ENCODE results near the gene TPPP.

Gene TPPP

GRCh38 chr5:640461-641330 lies 52.5 kb downstream of the TPPP start:
- H3F3A ChIP-seq (ENCODE audit: insufficient read depth, low read length) = peaks cover 19% of the 10 kb centered on the region; the same call in 1 of the 2 replicates
- H3K4me2 ChIP-seq (ENCODE audit: low read depth, low read length) = no peak overlapping the region
- TF ChIP-seq EZH2phosphoT487 (IDR thresholded peaks at IDR 0.05; ENCODE audit: low read length) (no peak), EZH2 (optimal IDR thresholded peaks at IDR 0.05; ENCODE audit: low read depth, low read length) (no peak), CTCF (IDR thresholded peaks at IDR 0.05; ENCODE audit: low read length) (no peak)
- peaks cover 6% of the 10 kb centered on the region; the same call in 1 of the 2 replicates for H3K36me3 ChIP-seq (replicated peaks; ENCODE audit: insufficient read depth, low read length)
- no peak overlapping the region for H3K9ac ChIP-seq (ENCODE audit: low read length)
- H2AFZ ChIP-seq (ENCODE audit: low read length) = no peak overlapping the region
- no peaks in the 10 kb centered on the region for H4K20me1 ChIP-seq (ENCODE audit: insufficient read depth, low read length)
- no peaks in the 10 kb centered on the region for H3K9me2 ChIP-seq (replicated peaks; ENCODE audit: insufficient read depth, low read length)
- no peak overlapping the region for H3K4me3 ChIP-seq (ENCODE audit: low read length)
- H3K9me3 ChIP-seq (replicated peaks; ENCODE audit: insufficient read depth, low read length) = no peaks in the 10 kb centered on the region
- peaks cover 13% of the 10 kb centered on the region for H3K79me2 ChIP-seq (ENCODE audit: low read length)
- peaks cover 18% of the 10 kb centered on the region for H3K4me1 ChIP-seq (ENCODE audit: low read length)
- DNase-seq = no peak
- no peak overlapping the region for H3K27ac ChIP-seq (ENCODE audit: low read length)
- no peaks in the 10 kb centered on the region for H3K27me3 ChIP-seq (replicated peaks; ENCODE audit: insufficient read depth, low read length)

- Histone ChIP-seq H3F3A (ENCODE audit: insufficient read depth, low read length) (peaks cover 15% of the 10 kb centered on the region; the same call in 1 of the 2 replicates), H3K36me3 (replicated peaks; ENCODE audit: insufficient read depth, low read length) (peaks cover 6% of the 10 kb centered on the region; the same call in 1 of the 2 replicates), H3K4me2 (ENCODE audit: low read depth, low read length) (no peak overlapping the region), H2AFZ (ENCODE audit: low read length) (no peak overlapping the region), H3K9ac (ENCODE audit: low read length) (no peak overlapping the region), H3K79me2 (ENCODE audit: low read length) (peaks cover 3% of the 10 kb centered on the region; the same call in 1 of the 2 replicates), H3K4me1 (ENCODE audit: low read length) (peaks cover 14% of the 10 kb centered on the region), H3K9me2 (replicated peaks; ENCODE audit: insufficient read depth, low read length) (no peaks in the 10 kb centered on the region), H4K20me1 (ENCODE audit: insufficient read depth, low read length) (no peaks in the 10 kb centered on the region), H3K27me3 (replicated peaks; ENCODE audit: insufficient read depth, low read length) (no peaks in the 10 kb centered on the region), H3K9me3 (replicated peaks; ENCODE audit: insufficient read depth, low read length) (no peaks in the 10 kb centered on the region), H3K4me3 (ENCODE audit: low read length) (no peak overlapping the region), H3K27ac (ENCODE audit: low read length) (no peak overlapping the region)
- DNase-seq = no peak
- TF ChIP-seq CTCF (IDR thresholded peaks at IDR 0.05; ENCODE audit: low read length) = no peak
- no peak for TF ChIP-seq EZH2phosphoT487 (IDR thresholded peaks at IDR 0.05; ENCODE audit: low read length)
- TF ChIP-seq EZH2 (optimal IDR thresholded peaks at IDR 0.05; ENCODE audit: low read depth, low read length) = no peak
Measured at GRCh38 chr5:639584-640213, 53.5 kb downstream of the TPPP start.

- TF ChIP-seq EZH2phosphoT487 (IDR thresholded peaks at IDR 0.05; ENCODE audit: low read length) (no peak), CTCF (IDR thresholded peaks at IDR 0.05; ENCODE audit: low read length) (no peak), EZH2 (optimal IDR thresholded peaks at IDR 0.05; ENCODE audit: low read depth, low read length) (no peak)
- Histone ChIP-seq H3K4me3 (ENCODE audit: low read length) (no peak overlapping the region), H3K79me2 (ENCODE audit: low read length) (no peaks in the 10 kb centered on the region; the same call in 1 of the 2 replicates), H4K20me1 (ENCODE audit: insufficient read depth, low read length) (no peaks in the 10 kb centered on the region), H3K4me1 (ENCODE audit: low read length) (peaks cover 9% of the 10 kb centered on the region), H3K9ac (ENCODE audit: low read length) (no peak overlapping the region), H3F3A (ENCODE audit: insufficient read depth, low read length) (peaks cover 10% of the 10 kb centered on the region; the same call in 1 of the 2 replicates), H3K9me3 (replicated peaks; ENCODE audit: insufficient read depth, low read length) (no peaks in the 10 kb centered on the region), H3K27me3 (replicated peaks; ENCODE audit: insufficient read depth, low read length) (no peaks in the 10 kb centered on the region), H2AFZ (ENCODE audit: low read length) (no peak overlapping the region), H3K4me2 (ENCODE audit: low read depth, low read length) (no peak overlapping the region), H3K36me3 (replicated peaks; ENCODE audit: insufficient read depth, low read length) (peaks cover 6% of the 10 kb centered on the region; the same call in 1 of the 2 replicates), H3K9me2 (replicated peaks; ENCODE audit: insufficient read depth, low read length) (no peaks in the 10 kb centered on the region), H3K27ac (ENCODE audit: low read length) (no peak overlapping the region)
- DNase-seq = no peak
Measured at GRCh38 chr5:639253-639530, 54.0 kb downstream of the TPPP start.
